DMS53 treated with DMSO at 0.1 percent for 48 hours (cell line): ENCODE data around the gene DAD1.
"Not testable (repeated sequence)": the region's sequence is repeated elsewhere in the genome, so short reads cannot be mapped to it uniquely, and the experiment has no call there.

Experiments
- DNase-seq: peaks from one replicate; lab custom pipeline; 2025; ENCODE audit not compliant: unreplicated experiment; lab: John Stamatoyannopoulos, UW

Gene DAD1

DNA sequence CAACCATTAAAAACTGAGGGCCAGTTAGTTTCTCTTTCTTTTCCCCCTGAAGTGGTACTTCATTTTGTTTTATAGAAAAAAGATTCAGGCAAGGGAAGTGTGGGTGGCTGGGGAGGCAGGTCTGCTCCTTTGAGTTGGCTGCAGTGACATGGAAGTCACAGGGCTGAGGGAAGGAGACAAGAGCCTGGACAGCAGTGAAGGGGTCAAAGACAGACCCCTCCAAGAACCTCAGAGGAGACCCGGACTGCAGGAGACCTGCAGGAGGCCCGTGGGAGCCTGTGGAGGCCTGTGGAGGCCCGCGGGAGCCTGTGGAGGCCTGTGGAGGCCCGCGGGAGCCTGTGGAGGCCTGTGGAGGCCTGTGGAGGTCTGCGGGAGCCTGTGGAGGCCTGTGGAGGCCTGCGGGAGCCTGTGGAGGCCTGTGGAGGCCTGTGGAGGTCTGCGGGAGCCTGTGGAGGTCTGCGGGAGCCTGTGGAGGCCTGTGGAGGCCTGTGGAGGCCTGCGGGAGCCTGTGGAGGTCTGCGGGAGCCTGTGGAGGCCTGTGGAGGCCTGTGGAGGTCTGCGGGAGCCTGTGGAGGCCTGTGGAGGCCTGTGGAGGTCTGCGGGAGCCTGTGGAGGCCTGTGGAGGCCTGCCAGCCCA, 35.0 kb downstream of the DAD1 start:
- not testable (repeated sequence) for DNase-seq

DNA sequence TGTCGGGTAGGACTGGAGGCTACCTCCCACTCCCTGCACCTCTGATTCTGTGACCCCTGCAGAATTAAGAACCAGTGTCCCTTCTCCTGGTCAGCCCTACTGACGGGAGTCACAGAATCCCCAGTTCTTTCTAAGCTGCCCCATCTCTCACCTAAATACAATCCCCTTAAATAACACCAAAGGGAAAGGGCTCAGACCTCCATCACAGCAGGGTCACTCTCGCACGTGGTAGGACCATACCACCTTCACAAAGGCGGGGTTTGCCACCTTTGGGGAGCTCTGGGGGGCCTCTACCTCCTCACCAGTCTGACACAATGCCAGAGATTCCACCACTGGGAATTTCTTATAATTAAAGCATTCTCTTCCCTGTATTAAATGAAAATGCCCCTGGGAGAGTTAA, 35.6 kb downstream of the DAD1 start:
- DNase-seq, result no peak

- no peak for DNase-seq
These were observed 36.3 kb downstream of the DAD1 start for GRCh38 chr14:22552827-22553076.

GRCh38 chr14:22552001-22552826, 36.8 kb downstream of the DAD1 start:
- no peak for DNase-seq

DNA sequence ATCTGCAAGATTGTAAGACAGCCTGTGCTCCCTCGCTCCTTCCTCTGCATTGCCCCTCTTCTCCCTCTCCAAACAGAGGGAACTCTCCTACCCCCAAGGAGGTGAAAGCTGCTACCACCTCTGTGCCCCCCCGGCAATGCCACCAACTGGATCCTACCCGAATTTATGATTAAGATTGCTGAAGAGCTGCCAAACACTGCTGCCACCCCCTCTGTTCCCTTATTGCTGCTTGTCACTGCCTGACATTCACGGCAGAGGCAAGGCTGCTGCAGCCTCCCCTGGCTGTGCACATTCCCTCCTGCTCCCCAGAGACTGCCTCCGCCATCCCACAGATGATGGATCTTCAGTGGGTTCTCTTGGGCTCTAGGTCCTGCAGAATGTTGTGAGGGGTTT, 37.4 kb downstream of the DAD1 start:
- DNase-seq, result no peak

GRCh38 chr14:22549981-22550673, 38.9 kb downstream of the DAD1 start:
- DNase-seq, result no peak

GRCh38 chr14:22549324-22549962, 39.6 kb downstream of the DAD1 start:
- no peak for DNase-seq

DNA sequence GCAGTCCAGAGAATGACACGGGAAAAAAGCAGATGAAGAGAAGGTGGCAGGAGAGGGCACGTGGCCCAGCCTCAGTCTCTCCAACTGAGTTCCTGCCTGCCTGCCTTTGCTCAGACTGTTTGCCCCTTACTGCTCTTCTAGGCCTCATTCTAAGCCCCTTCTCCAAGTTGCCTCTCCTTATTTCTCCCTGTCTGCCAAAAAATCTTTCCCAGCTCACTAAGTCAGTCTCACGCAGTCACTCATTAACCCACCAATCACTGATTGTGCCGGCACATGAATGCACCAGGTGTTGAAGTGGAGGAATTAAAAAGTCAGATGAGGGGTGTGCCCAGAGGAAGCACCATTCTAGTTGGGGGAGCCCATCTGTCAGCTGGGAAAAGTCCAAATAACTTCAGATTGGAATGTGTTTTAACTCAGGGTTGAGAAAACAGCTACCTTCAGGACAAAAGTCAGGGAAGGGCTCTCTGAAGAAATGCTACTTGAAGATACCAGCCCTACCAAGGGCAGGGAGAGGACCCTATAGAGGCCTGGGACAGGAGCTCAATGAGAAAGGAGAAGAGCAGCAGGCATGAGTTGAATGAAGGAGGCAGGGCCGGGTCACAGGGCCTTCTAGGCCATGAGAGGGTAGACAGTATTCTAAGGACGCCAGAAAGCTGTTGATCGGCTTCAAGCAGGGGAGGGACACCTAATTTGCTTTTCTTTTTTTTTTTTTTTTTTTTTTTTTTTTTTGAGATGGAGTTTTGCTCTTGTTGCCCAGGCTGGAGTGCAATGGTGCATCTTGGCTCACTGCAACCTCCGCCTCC, 40.9 kb downstream of the DAD1 start:
- no peak for DNase-seq

- no peak for DNase-seq
These were observed 41.6 kb downstream of the DAD1 start for GRCh38 chr14:22547313-22547947.

DNA sequence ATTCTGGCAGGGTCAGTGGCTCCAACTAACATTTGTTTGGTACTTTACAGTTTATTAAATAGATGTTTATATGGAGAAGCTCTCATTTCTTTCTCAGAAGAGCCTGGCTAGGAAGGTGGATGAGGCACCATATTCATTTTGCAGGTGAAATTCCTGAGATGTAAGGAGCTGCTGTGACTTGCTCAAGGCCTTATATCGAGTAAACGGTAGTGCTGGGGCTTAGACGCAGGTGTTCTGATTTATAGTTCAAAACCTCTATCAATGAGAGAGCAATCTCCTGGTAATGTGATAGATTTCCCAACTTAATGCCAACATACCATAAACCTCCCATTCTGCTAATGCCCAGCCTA, 42.3 kb downstream of the DAD1 start:
- DNase-seq, result no peak

- no peak for DNase-seq
These were observed 42.9 kb downstream of the DAD1 start for GRCh38 chr14:22545842-22546721.

DNA sequence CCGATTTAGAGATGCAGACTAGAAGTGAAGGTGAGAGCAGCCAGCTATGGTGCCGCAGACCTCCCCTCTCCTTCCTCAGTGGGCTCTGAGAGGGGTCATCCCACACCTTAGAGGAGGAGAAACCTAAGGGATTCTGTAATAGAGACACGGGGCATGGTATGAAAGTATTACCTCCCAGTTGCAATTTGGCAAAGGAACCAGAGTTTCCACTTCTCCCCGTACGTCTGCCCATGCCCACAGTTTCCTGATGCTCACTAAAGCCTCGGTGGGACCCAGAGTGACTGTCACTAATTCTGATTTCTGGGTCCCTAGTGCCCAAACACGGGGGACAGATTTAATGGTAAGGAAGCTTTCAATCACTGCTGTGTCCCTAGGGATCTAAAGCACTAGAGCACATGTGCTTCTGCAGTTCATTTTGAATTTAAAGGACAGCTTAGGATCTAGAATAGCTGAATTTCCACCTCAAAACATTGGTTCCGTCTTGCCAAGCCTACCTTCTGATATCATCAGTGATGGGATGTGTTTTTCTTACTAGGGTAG, 44.1 kb downstream of the DAD1 start:
- no peak for DNase-seq

- DNase-seq, result no peak
These were observed 44.6 kb downstream of the DAD1 start for GRCh38 chr14:22544406-22544805.

GRCh38 chr14:22543570-22544357, 45.3 kb downstream of the DAD1 start:
- not testable (repeated sequence) for DNase-seq

DNA sequence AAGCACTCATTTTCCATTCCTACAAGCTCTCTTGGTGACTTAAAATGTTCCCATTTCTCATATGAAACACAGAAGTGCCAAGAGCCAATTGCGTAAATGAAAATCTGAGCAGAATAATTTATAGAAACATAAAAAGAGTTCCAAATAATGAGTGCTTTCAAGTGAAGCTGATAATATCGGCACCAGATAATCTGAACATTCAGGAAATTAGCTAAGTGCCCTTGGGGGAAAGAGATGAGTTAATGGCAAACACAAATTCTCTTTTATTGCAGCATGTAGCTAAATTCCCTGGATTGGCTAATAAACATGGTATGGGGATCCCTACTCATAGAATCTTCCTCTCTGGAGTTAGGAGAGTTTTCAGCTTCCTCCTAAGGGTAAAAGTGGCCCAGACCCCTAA, 46.7 kb downstream of the DAD1 start:
- DNase-seq, result no peak

GRCh38 chr14:22541721-22542120, 47.3 kb downstream of the DAD1 start:
- DNase-seq, result no peak

DNA sequence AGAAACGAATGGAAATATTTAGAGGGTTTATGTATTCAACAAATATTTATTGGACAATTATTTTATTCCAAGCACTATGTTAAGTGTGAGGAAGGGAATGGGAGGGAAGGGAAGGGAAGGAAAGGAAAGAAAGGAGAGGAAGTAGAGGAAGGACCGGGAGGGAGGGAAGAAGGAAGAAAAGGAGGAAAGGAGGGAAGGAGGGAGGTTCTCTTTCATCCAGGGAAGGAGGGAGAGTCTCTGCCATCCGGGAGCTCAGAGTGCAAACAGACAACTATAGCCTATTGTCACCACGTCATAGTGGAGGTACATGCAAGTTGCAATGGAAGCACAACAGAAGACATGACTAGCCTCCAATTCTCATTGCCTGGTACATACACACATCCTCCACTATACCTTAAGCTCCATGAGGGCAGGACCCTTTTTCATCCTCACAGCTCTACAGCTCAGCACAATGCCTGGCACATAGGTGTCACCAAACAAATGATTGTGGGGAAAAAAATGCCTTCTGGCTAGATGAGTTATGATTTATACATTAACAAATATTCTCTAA, 48.1 kb downstream of the DAD1 start:
- DNase-seq, result no peak

- no peak for DNase-seq
These were observed 48.7 kb downstream of the DAD1 start for GRCh38 chr14:22540293-22540692.
